Upper lobe of left lung (tissue), 6 donors: ENCODE measurements around the gene SH3PXD2A. TPM values are rescaled to one million over a fixed set of nuclear protein-coding genes. Genes with fewer than 3 reads are reported as not detected.

Experiments
- ATAC-seq, 2 donors: fragments of 200-7000 bp; cut with Tn5 transposase; one replicate each; pipeline ENCODE4 v1.9.1; 2022; ENCODE audit warnings: mild to moderate bottlenecking in 2 of 2, moderate library complexity in 2 of 2; ENCODE audit not compliant: low FRiP score in 2 of 2
- DNase-seq, 2 donors: peaks; one replicate each; pipeline ENCODE4 v3.0.0-alpha.2; 2019 to 2020
- H3K27ac ChIP-seq, 4 donors: fragments of 200-600 bp; sonication (generic); one replicate each; pipeline ENCODE4 v1.5.1; 2016 to 2019
- H3K27me3 ChIP-seq, 4 donors: fragments of 200-600 bp; sonication (generic); one replicate each; pipeline ENCODE4 v1.5.1; 2017 to 2019
- H3K36me3 ChIP-seq, 4 donors: fragments of 200-600 bp; sonication (generic); one replicate each; pipeline ENCODE4 v1.5.1; 2016 to 2019
- H3K4me1 ChIP-seq, 4 donors: fragments of 200-600 bp; sonication (generic); one replicate each; pipeline ENCODE4 v1.5.1; 2018 to 2019
- H3K4me3 ChIP-seq, 4 donors: fragments of 200-600 bp; sonication (generic); one replicate each; pipeline ENCODE4 v1.5.1; 2017 to 2019; ENCODE audit warnings: mild to moderate bottlenecking in 2 of 4, moderate library complexity in 1 of 4
- H3K9me3 ChIP-seq, 4 donors: fragments of 200-600 bp; sonication (generic); one replicate each; pipeline ENCODE4 v1.5.1; 2018 to 2019
- CTCF ChIP-seq, 6 experiments: fragments of 450-650 bp in 4 of 6; fragments of 200-600 bp in 2 of 6; sonication (generic) in 2 of 6; IDR thresholded peaks; one replicate each; pipeline ENCODE4 v1.5.1; 2016 to 2019; ENCODE audit warnings: antibody characterized with exemption in 6 of 6
- EP300 ChIP-seq, 4 donors: sonication (generic); formaldehyde crosslinking; IDR thresholded peaks; one replicate each; pipeline ENCODE4 v1.5.1; 2017; ENCODE audit warnings: antibody characterized with exemption in 4 of 4, control low read depth in 2 of 4
- POLR2A ChIP-seq, 4 donors: fragments of 450-650 bp; IDR thresholded peaks; one replicate each; pipeline ENCODE4 v1.5.1; 2016 to 2017; ENCODE audit warnings: antibody characterized with exemption in 4 of 4, mild to moderate bottlenecking in 2 of 4
- POLR2AphosphoS5 ChIP-seq, 2 donors: sonication (generic); formaldehyde crosslinking; IDR thresholded peaks; one replicate each; pipeline ENCODE4 v1.5.1; 2017; ENCODE audit warnings: antibody characterized with exemption in 2 of 2
- WGBS, 2 donors: methylation state at CpG; one replicate each; pipeline ENCODE4 v1.1.5; 2017 to 2018; 5-methylcytosine and 5-hydroxymethylcytosine counted together
- total RNA-seq, 6 donors: library from RNA; depleted of rRNA in 4 of 6; stranded (reverse); fragments of >200 nt in 4 of 6; gene quantifications; one replicate each; pipeline versions ENCODE4 v1.1.0 to v1.2.1, GENCODE V29; 2016 to 2021
- donor health status: DM: no; HTN: no; CAD: no; lungs with moderate emphysema.
- donor health status: DM: no; HTN: yes; CAD: no; lungs with severe emphysema.

The SH3PXD2A gene
- total RNA-seq, 6 donors from 2014 or later, result 19.6 to 42.2 (median 30.8) TPM

- Histone ChIP-seq H3K27me3 (no peaks in the 10 kb centered on the region), H3K4me1 (peaks cover 22 to 52% (median 39%) of the 10 kb centered on the region in 4 donors), H3K36me3 (peaks cover 0 to 8% (median under 1%) of the 10 kb centered on the region in 4 donors), H3K9me3 (no peaks in the 10 kb centered on the region), H3K27ac (peak overlapping the region; percentile 30 to 80 (median 66)), H3K4me3 (no peak overlapping the region)
- WGBS, 2 donors, result 72 to 76% methylated on average over 7 to 8 of the region's 8 CpGs
- TF ChIP-seq POLR2AphosphoS5 (IDR thresholded peaks at IDR 0.05), result no peak
- TF ChIP-seq CTCF (IDR thresholded peaks at IDR 0.05), result no peak
- no peak for TF ChIP-seq EP300 (IDR thresholded peaks at IDR 0.05)
- no peak for TF ChIP-seq POLR2A (IDR thresholded peaks at IDR 0.05)
- ATAC-seq (peak in 1 of 2 donors; percentile 7), DNase-seq (peak; percentile 47 to 61)
Measured at GRCh38 chr10:103653581-103654037, 201.8 kb downstream of the SH3PXD2A start.

- WGBS, 2 donors, result 57 to 68% methylated on average over 14 of the region's 15 CpGs
- no peaks in the 10 kb centered on the region for H3K9me3 ChIP-seq
- H3K36me3 ChIP-seq, result peaks cover 0 to 2% (median 0%) of the 10 kb centered on the region in 4 donors
- TF ChIP-seq POLR2AphosphoS5 (IDR thresholded peaks at IDR 0.05) (no peak), CTCF (IDR thresholded peaks at IDR 0.05) (no peak), POLR2A (IDR thresholded peaks at IDR 0.05) (no peak), EP300 (IDR thresholded peaks at IDR 0.05) (no peak)
- peak overlapping the region; percentile 30 to 80 (median 66) for H3K27ac ChIP-seq
- no peaks in the 10 kb centered on the region for H3K27me3 ChIP-seq
- peak in 1 of 2 donors; percentile 69 for ATAC-seq
- H3K4me3 ChIP-seq, result no peak overlapping the region
- peaks cover 22 to 61% (median 43%) of the 10 kb centered on the region in 4 donors for H3K4me1 ChIP-seq
- DNase-seq, result peak in 1 of 2 donors; percentile 51
Measured at GRCh38 chr10:103652599-103653281, 202.6 kb downstream of the SH3PXD2A start.

DNA sequence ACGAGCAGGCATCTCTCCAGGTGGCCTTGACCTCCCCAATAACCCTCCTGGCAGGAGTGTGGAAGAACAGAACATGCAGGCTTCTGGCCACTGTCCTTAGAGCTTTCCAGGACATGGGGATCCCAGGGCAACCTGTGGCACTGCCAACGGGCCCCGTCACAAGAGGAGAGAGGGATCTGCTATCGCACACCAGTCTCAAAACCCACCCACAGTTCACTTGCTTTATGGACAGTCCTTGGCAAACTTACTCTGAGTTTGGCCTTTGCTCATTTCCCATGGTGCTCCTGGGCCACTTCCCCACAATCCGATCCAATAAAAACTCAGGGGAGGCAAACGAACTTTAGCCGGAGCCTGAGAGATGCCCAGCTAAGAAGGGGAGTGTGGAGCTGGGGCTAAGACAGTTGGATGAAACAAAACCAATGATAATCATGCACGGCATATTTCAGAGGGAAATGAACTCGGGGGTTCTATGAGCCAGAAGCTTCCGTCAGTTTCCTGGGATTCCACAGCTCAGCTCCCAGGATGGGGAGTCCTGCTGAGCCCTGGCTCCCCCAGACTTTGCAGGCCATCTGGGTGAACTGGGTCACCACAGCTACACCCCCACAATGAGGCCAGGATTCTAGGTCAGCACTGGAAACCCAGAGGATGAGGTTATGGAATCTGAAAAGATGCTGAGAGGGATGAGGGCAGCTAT is 203.4 kb downstream of the SH3PXD2A start:
- DNase-seq, result no peak
- peaks cover 0 to 6% (median 0%) of the 10 kb centered on the region in 4 donors for H3K36me3 ChIP-seq
- H3K9me3 ChIP-seq, result no peaks in the 10 kb centered on the region
- no peak for ATAC-seq
- no peaks in the 10 kb centered on the region for H3K27me3 ChIP-seq
- 76 to 78% methylated on average over 10 of the region's 10 CpGs for WGBS, 2 donors
- TF ChIP-seq EP300 (IDR thresholded peaks at IDR 0.05) (no peak), CTCF (IDR thresholded peaks at IDR 0.05) (no peak), POLR2AphosphoS5 (IDR thresholded peaks at IDR 0.05) (no peak), POLR2A (IDR thresholded peaks at IDR 0.05) (no peak)
- H3K27ac ChIP-seq, result peak overlapping the region in 3 of 4 donors; percentile 59 to 80 (median 73)
- H3K4me3 ChIP-seq, result no peak overlapping the region
- peaks cover 22 to 62% (median 43%) of the 10 kb centered on the region in 4 donors for H3K4me1 ChIP-seq

DNA sequence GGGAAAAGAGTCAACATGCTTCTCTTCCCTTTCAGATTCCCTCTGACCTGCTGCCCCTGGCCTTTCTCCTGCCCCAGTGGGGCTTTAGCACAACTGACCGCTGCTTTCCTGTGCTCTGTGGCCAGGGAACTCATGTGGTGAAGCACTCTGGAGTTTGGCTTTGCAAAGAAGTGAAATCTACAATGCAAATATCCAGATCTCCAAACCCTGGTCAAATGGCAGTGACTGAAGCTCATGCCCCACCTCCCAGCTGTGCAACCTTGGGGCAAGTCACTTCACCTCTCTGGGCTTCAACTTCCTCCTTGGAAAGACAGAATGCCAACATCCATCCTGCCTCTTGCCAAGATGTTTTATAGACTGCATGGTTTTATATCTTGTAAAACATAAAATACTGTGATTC is 204.0 kb downstream of the SH3PXD2A start:
- Histone ChIP-seq H3K4me3 (no peak overlapping the region), H3K9me3 (no peaks in the 10 kb centered on the region), H3K4me1 (peaks cover 22 to 62% (median 43%) of the 10 kb centered on the region in 4 donors), H3K27me3 (no peaks in the 10 kb centered on the region), H3K27ac (no peak overlapping the region), H3K36me3 (peaks cover 0 to 6% (median 0%) of the 10 kb centered on the region in 4 donors)
- DNase-seq (no peak), ATAC-seq (no peak)
- 88 to 100% methylated on average over 1 of the region's 1 CpG for WGBS, 2 donors
- TF ChIP-seq POLR2A (IDR thresholded peaks at IDR 0.05) (no peak), EP300 (IDR thresholded peaks at IDR 0.05) (no peak), CTCF (IDR thresholded peaks at IDR 0.05) (no peak), POLR2AphosphoS5 (IDR thresholded peaks at IDR 0.05) (no peak)
